GM12875 (cell line): ENCODE results near the gene PRM3.

Experiments used
- H3K4me3 ChIP-seq: one replicate; pipeline ENCODE4 v1.5.1; 2011; ENCODE audit warnings: low read depth, low read length, control low read depth
- CTCF ChIP-seq: IDR thresholded peaks from 2 replicates; pipeline ENCODE4 v1.5.1; 2011; ENCODE audit warnings: low read depth, mild to moderate bottlenecking, control low read depth, inconsistent platforms, low read length, moderate library complexity, borderline replicate concordance; ENCODE audit not compliant: insufficient read depth

PRM3 gene

GRCh38 chr16:11245222-11245737 is 28.1 kb downstream of the PRM3 start:
- H3K4me3 ChIP-seq: no peak overlapping the region
- no peak for TF ChIP-seq CTCF

- TF ChIP-seq CTCF: no peak
Measured at GRCh38 chr16:11242658-11243057, 30.8 kb downstream of the PRM3 start.

GRCh38 chr16:11241480-11242204 is 31.8 kb downstream of the PRM3 start:
- TF ChIP-seq CTCF: no peak

More at GRCh38 chr16:11242658-11243057, 30.8 kb downstream of the PRM3 start:
- H3K4me3 ChIP-seq: no peak overlapping the region

DNA sequence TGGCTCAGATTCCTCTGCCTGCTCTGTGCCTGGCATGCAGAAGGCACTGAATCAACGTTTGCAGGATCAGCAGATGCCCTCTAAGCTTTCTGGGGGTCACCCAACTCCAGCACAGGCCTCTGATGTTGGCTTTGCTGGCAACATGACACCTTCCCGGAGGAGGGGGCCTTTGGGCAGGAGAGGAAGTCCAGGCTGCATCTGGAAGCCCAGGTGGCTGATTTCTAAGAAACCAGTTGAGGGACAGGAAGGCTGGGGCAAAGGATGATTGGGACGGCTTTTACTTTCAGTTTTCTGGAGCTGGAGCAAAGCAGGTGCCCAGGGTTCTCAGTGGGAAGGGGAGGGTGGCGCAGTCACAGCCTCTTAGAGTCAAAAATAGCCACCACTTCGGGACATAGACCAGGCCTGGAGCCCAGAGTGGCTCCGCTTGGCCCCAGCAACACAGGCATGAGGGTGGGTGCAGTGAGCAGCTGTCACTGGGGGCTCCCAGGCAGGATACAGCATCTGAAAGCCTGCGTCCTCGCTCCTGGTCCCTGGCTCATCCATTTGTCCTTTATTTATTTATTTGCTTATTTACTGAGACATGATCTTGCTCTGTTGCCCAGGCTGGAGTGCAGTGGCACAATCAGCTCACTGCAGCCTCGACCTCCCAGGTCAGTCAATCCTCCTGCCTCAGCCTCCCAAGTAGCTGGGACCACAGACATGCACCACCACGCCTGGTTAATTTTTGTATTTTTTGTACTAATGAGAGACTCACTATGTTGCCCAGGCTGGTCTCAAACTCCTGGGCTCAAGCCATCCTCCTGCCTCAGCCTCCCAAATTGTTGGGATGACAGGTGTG is 32.6 kb downstream of the PRM3 start:
- TF ChIP-seq CTCF: no peak
- H3K4me3 ChIP-seq: no peak overlapping the region

More at GRCh38 chr16:11241480-11242204, 31.8 kb downstream of the PRM3 start:
- H3K4me3 ChIP-seq: no peak overlapping the region

DNA sequence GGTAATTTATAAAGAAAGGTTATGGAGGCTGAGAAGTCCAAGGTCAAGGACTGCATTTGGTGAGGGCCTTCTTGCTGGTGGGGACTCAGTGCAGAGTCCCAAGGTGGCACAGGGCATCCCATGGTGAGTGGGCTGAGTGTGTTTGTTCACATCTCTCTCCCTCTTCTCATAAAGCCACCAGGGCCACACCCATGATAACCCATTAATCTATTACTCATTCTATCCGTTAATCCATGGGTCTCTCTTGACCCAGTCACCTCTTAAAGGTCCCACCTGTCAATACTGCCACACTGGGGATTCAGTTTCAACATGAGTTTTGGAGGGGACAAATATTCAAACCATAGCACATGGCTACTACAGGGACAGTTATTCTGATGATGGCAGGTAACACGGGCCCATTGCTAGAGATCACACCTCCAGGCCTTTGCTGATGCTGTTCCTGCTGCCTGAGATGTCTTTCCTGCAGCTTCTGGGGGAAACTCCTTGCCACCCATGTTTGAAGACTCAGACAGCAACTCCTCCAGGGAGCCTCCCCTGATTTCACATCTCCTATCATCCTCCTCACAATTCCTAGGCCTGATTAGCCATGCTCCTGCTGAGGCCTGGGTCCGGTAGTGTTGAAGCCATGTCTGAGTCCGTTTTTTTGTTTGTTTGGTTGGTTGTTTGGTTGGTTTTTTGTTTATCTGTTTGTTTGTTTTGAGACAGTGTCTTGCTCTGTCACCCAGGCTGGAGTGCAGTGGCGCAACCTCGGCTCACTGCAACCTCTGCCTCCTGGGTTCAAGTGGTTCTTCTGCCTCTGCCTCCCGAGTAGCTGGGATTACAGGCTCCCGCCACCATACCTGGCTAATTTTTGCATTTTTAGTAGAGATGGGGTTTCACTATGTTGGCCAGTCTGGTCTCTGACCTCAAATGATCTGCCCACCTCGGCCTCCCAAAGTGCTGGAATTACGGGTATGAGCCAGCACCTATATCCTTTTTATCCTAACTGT is 33.5 kb downstream of the PRM3 start:
- H3K4me3 ChIP-seq: no peak overlapping the region
- no peak for TF ChIP-seq CTCF
